TTC549 (cell line): Measurements from ENCODE around the gene LAG3.

Experiments used
- FAIRE-seq: peaks from 2 replicates; lab custom pipeline; 2012; peaks lifted over from hg19 to GRCh38; lab: Jason Lieb, UNC

LAG3 gene

DNA sequence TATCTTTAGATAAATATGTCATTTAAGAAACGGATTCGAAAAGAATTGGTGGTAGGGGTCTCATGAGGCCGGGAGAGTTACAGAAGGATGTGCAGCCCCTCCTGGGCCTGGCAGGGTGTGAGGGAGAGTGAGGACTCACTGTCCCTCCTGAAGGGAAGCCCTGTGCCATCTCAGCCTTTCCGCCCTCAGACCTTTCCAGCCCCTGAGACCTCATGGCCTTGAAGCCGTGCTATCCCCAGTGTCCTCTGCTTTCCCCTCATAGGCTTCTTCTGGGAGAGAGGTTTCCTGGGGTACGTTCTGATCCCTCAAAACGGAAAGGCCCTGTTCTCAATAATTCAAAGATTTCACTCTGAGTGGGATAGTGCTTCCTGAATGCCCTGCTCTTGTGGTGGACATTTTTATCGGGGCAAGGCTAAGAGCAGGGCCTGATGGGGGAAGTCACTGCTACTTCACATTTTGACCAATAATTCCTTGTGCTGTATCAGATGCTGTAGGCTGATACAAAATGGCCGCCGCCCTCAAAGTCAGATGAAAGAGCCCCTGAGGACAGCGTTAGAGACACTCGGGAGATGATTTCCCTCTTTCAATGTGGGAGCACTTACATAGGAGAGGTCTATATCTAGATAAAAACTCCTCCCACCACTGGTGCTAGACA lies 18.3 kb downstream of the LAG3 start:
- no peak for FAIRE-seq

GRCh38 chr12:6791931-6792520 lies 19.7 kb downstream of the LAG3 start:
- no peak for FAIRE-seq

GRCh38 chr12:6792522-6793201 lies 20.3 kb downstream of the LAG3 start:
- no peak for FAIRE-seq

DNA sequence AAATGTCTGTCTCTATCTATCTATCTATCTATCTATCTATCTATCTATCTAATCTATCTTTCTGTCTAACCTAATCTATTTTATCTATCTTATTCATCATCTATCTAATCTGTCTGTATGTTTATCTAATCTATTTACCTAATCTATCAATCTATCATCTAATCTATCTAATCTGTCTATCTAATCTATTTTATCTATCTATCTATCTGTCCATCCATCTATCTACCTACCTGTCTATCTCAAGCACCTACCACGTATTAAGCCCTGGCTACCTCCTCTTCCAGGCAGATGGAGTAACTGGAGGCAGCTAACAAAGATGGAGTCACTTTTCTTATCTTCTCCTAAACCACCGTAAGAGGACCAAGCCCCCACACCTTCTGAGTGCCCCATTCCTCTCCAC lies 22.8 kb downstream of the LAG3 start:
- FAIRE-seq, result no peak

- no peak for FAIRE-seq
These were observed 24.3 kb downstream of the LAG3 start for GRCh38 chr12:6796576-6796975.

DNA sequence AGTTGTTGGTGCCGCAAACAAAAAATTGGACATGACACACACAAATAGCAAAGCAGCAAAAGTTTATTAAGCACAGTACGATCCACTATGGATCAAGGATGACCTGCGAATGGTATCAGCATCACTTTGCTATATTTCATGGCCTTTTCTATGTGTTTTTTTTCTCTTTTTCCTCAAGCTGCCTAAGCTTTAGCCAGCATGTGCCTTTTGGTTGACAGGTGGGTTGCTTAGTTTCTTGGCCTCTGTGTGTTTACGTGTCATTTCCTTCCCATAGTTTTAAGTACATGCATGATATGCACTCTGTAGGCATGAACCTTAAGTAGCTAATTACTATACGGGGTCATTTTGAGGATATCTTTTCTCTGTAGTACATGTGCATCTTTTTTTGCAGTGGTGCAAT lies 26.8 kb downstream of the LAG3 start:
- no peak for FAIRE-seq

DNA sequence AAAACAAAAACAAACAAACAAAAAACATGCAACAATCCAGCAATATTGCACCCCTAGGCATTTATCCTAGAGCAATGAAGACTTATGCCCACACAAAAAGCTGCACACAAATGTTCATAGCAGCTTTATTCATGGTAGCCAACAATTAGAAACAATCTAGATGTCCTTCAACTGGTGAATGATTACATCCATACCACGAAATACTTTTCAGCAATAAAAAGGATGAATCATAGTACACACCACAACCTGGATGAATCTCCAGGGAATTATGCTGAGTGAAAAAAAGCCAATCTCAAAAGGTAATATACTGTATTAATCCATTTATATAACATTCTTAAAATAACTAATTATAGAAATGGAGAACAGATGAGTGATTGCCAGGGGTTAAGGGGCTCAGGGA lies 34.9 kb downstream of the LAG3 start:
- FAIRE-seq, result no peak

GRCh38 chr12:6809056-6809455 lies 36.7 kb downstream of the LAG3 start:
- FAIRE-seq, result no peak

DNA sequence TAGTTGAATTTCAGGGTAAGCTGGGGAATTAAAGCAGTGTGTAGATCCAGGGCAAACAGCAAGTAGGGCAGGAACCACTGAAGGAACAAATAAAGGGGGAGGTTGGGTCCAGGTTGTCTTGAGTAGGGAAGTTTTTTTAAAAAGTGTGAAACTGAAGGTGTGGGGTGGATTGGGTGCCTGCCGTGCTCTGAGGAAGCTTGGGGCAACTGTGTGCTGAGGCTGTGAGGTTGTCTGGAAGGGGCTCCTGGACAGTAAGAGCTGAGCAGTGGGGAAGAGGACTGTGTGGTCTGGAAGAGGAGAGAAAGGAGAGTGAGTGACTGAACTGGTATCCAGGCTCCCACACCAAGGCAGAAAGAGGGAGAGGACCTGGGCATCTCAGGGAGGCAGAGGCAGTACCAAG lies 38.4 kb downstream of the LAG3 start:
- no peak for FAIRE-seq

DNA sequence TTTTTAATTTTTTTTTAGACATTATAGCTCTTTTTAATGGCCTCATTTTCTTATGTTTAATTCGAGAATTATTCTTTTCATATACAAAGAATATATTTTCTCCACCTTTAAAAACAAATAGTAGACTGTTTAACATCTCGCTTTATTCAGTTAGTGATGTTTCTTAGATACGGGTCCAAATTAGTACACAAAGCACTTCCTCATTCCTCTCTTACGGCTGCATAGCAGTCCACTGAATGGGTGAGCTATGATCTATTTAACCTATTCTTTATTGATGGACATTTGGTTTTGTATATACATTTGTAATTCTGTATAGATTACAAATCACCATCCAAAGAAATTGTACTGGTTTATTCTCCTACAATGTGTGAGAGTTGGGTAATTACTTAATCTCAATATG lies 41.0 kb downstream of the LAG3 start:
- FAIRE-seq, result no peak

DNA sequence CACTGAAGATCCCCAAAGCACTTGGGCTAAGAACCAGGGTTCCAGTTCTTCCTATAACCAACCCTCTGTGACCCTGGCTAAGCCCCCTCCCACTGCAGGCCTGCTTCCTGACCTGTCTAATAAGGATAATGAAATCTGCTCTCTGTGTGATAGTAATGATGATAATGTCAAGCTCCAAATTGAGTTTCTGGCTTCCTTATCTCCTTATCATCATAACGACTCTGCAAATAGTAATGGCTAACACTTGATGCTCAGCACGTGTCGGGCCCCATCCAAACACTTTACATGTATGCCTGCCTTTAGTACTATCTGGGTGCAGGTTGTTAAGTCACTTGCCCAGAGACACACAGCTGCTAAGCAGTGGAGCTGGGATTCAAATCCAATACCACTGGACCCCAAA lies 44.3 kb downstream of the LAG3 start:
- FAIRE-seq, result no peak

DNA sequence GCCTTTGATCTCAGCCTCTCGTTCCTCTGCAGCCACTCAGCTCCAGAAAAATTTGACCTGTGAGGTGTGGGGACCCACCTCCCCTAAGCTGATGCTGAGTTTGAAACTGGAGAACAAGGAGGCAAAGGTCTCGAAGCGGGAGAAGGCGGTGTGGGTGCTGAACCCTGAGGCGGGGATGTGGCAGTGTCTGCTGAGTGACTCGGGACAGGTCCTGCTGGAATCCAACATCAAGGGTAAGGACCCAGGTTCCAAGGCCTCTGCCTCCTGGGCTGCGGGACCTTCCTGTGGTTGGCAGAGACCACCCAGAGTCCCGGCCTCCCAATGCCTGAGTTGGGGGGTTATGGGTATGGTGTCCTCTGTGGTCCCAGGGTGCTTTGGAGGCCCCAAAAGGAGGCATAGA lies 44.8 kb downstream of the LAG3 start:
- no peak for FAIRE-seq

GRCh38 chr12:6817662-6818157 lies 45.4 kb downstream of the LAG3 start:
- FAIRE-seq, result no peak

GRCh38 chr12:6818222-6818621 lies 45.9 kb downstream of the LAG3 start:
- no peak for FAIRE-seq

DNA sequence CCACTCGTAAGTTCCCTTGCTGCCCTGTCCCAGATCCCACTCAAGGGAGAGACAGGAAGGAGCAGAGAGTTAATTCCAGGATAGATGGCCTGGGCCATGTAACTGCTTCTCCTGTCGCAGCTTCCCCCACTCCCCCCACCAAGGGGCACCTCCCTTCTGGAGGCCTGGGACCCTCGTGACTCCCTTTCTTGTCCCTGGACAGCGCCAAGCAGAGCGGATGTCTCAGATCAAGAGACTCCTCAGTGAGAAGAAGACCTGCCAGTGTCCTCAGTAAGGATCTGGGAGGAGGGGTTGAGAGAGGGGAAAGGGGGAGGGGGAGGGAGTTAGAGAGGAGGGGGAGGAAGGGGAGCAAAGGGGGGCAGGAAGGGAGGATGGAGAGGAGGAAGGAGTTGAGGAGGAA lies 46.3 kb downstream of the LAG3 start:
- no peak for FAIRE-seq

GRCh38 chr12:6819106-6820030 lies 47.0 kb downstream of the LAG3 start:
- FAIRE-seq, result no peak

GRCh38 chr12:6820166-6820565 lies 47.8 kb downstream of the LAG3 start:
- no peak for FAIRE-seq

- FAIRE-seq, result no peak
These were observed 49.5 kb downstream of the LAG3 start, which contains the start of gene GPR162 for GRCh38 chr12:6821591-6822425. Gene GPR162 (plus strand): TSS chr12:6821821. CDS start chr12:6823899, 2,078 bp downstream.

- FAIRE-seq, result no peak
These were observed 50.3 kb downstream of the LAG3 start for GRCh38 chr12:6822426-6823135.

GRCh38 chr12:6823182-6824084 lies 51.1 kb downstream of the LAG3 start:
- no peak for FAIRE-seq
